ENCODE data around the gene LRP1B.

Gene LRP1B

GRCh38 chr2:141968433-141968832 is 162.4 kb downstream of the LRP1B start:
- Histone ChIP-seq H3K27me3 (replicated peaks; ENCODE audit: insufficient read depth, low read length) (no peaks in the 10 kb centered on the region), H3F3A (ENCODE audit: insufficient read depth, low read length) (no peaks in the 10 kb centered on the region), H3K79me2 (ENCODE audit: low read length) (no peaks in the 10 kb centered on the region), H3K9me3 (replicated peaks; ENCODE audit: insufficient read depth, low read length) (no peaks in the 10 kb centered on the region), H3K4me2 (ENCODE audit: low read depth, low read length) (no peak overlapping the region), H3K27ac (ENCODE audit: low read length) (no peak overlapping the region), H3K9me2 (replicated peaks; ENCODE audit: insufficient read depth, low read length) (no peaks in the 10 kb centered on the region), H4K20me1 (ENCODE audit: insufficient read depth, low read length) (no peaks in the 10 kb centered on the region), H3K36me3 (replicated peaks; ENCODE audit: insufficient read depth, low read length) (no peaks in the 10 kb centered on the region), H3K9ac (ENCODE audit: low read length) (no peak overlapping the region), H3K4me1 (ENCODE audit: low read length) (no peaks in the 10 kb centered on the region), H3K4me3 (ENCODE audit: low read length) (no peak overlapping the region), H2AFZ (ENCODE audit: low read length) (no peak overlapping the region)
- no peak for TF ChIP-seq EZH2 (optimal IDR thresholded peaks at IDR 0.05; ENCODE audit: low read depth, low read length)
- no peak for TF ChIP-seq EZH2phosphoT487 (IDR thresholded peaks at IDR 0.05; ENCODE audit: low read length)
- TF ChIP-seq CTCF (IDR thresholded peaks at IDR 0.05; ENCODE audit: low read length) = no peak
- no peak for DNase-seq

GRCh38 chr2:141967980-141968379 is 162.8 kb downstream of the LRP1B start:
- TF ChIP-seq EZH2 (optimal IDR thresholded peaks at IDR 0.05; ENCODE audit: low read depth, low read length) = no peak
- TF ChIP-seq EZH2phosphoT487 (IDR thresholded peaks at IDR 0.05; ENCODE audit: low read length) = no peak
- TF ChIP-seq CTCF (IDR thresholded peaks at IDR 0.05; ENCODE audit: low read length) = no peak

GRCh38 chr2:141967503-141967902 is 163.3 kb downstream of the LRP1B start:
- Histone ChIP-seq H3K4me1 (ENCODE audit: low read length) (no peaks in the 10 kb centered on the region), H2AFZ (ENCODE audit: low read length) (no peak overlapping the region), H3K9me3 (replicated peaks; ENCODE audit: insufficient read depth, low read length) (no peaks in the 10 kb centered on the region), H4K20me1 (ENCODE audit: insufficient read depth, low read length) (no peaks in the 10 kb centered on the region), H3K27ac (ENCODE audit: low read length) (no peak overlapping the region), H3K27me3 (replicated peaks; ENCODE audit: insufficient read depth, low read length) (no peaks in the 10 kb centered on the region), H3K36me3 (replicated peaks; ENCODE audit: insufficient read depth, low read length) (no peaks in the 10 kb centered on the region), H3K9me2 (replicated peaks; ENCODE audit: insufficient read depth, low read length) (no peaks in the 10 kb centered on the region), H3K4me2 (ENCODE audit: low read depth, low read length) (no peak overlapping the region), H3K79me2 (ENCODE audit: low read length) (no peaks in the 10 kb centered on the region), H3K9ac (ENCODE audit: low read length) (no peak overlapping the region), H3F3A (ENCODE audit: insufficient read depth, low read length) (no peaks in the 10 kb centered on the region), H3K4me3 (ENCODE audit: low read length) (no peak overlapping the region)
- no peak for DNase-seq
- TF ChIP-seq EZH2phosphoT487 (IDR thresholded peaks at IDR 0.05; ENCODE audit: low read length) = no peak
- TF ChIP-seq CTCF (IDR thresholded peaks at IDR 0.05; ENCODE audit: low read length) = no peak
- TF ChIP-seq EZH2 (optimal IDR thresholded peaks at IDR 0.05; ENCODE audit: low read depth, low read length) = no peak

More at GRCh38 chr2:141967980-141968379, 162.8 kb downstream of the LRP1B start:
- H2AFZ ChIP-seq (ENCODE audit: low read length) = no peak overlapping the region
- no peak overlapping the region for H3K27ac ChIP-seq (ENCODE audit: low read length)
- no peaks in the 10 kb centered on the region for H3K79me2 ChIP-seq (ENCODE audit: low read length)
- H3K27me3 ChIP-seq (replicated peaks; ENCODE audit: insufficient read depth, low read length) = no peaks in the 10 kb centered on the region
- H3K36me3 ChIP-seq (replicated peaks; ENCODE audit: insufficient read depth, low read length) = no peaks in the 10 kb centered on the region
- no peak overlapping the region for H3K4me2 ChIP-seq (ENCODE audit: low read depth, low read length)
- H3K9me3 ChIP-seq (replicated peaks; ENCODE audit: insufficient read depth, low read length) = no peaks in the 10 kb centered on the region
- H3K9me2 ChIP-seq (replicated peaks; ENCODE audit: insufficient read depth, low read length) = no peaks in the 10 kb centered on the region
- no peaks in the 10 kb centered on the region for H3K4me1 ChIP-seq (ENCODE audit: low read length)
- H4K20me1 ChIP-seq (ENCODE audit: insufficient read depth, low read length) = no peaks in the 10 kb centered on the region
- DNase-seq = no peak
- no peak overlapping the region for H3K9ac ChIP-seq (ENCODE audit: low read length)
- no peak overlapping the region for H3K4me3 ChIP-seq (ENCODE audit: low read length)
- no peaks in the 10 kb centered on the region for H3F3A ChIP-seq (ENCODE audit: insufficient read depth, low read length)
